HepG2 (cell line): ENCODE data around the gene CHMP1B. TPM values are rescaled to one million over a fixed set of nuclear protein-coding genes. Genes with fewer than 3 reads are reported as not detected.

Experiments
- BORCS8-MEF2B ChIP-seq: sonication (generic); formaldehyde crosslinking; IDR thresholded peaks from 2 replicates; pipeline ENCODE4 v1.8.0; 2022; ENCODE audit warnings: mild to moderate bottlenecking, missing genetic modification reagents
- FOXP4 ChIP-seq: sonication (generic); formaldehyde crosslinking; IDR thresholded peaks from 2 replicates; pipeline ENCODE4 v1.4.0; 2020; ENCODE audit warnings: missing genetic modification reagents
- GATAD1 ChIP-seq: IDR thresholded peaks from 2 replicates; pipeline ENCODE4 v1.6.1; 2016; ENCODE audit warnings: missing genetic modification reagents, missing compliant biosample characterization
- GPN1 ChIP-seq: sonication (generic); formaldehyde crosslinking; IDR thresholded peaks from 2 replicates; pipeline ENCODE4 v1.5.1; 2020; ENCODE audit warnings: missing genetic modification reagents, borderline replicate concordance
- HNF4G ChIP-seq, 2 experiments: sonication (generic) in 1 of 2; formaldehyde crosslinking in 1 of 2; IDR thresholded peaks; 2 replicates each; pipeline versions ENCODE4 v1.4.0 to v1.6.1; 2011 to 2020; ENCODE audit warnings: borderline replicate concordance in 2 of 2, low read depth in 2 of 2, mild to moderate bottlenecking in 2 of 2, low read length in 1 of 2, missing genetic modification reagents in 1 of 2, moderate library complexity in 1 of 2
- NFKBIZ ChIP-seq: IDR thresholded peaks from 2 replicates; pipeline ENCODE4 v1.6.1; 2018; ENCODE audit warnings: missing genetic modification reagents, missing compliant biosample characterization
- NFRKB ChIP-seq: fragments of 450-650 bp; IDR thresholded peaks from 2 replicates; pipeline ENCODE4 v1.6.1; 2017
- PHF21A ChIP-seq: sonication (generic); formaldehyde crosslinking; IDR thresholded peaks from 2 replicates; pipeline ENCODE4 v1.5.0; 2020; ENCODE audit warnings: mild to moderate bottlenecking, missing genetic modification reagents
- RAD21 ChIP-seq: fragments of 450-650 bp; formaldehyde crosslinking; IDR thresholded peaks from 2 replicates; pipeline ENCODE4 v1.5.0; 2020; ENCODE audit warnings: mild to moderate bottlenecking
- RAD51 ChIP-seq: fragments of 450-650 bp; IDR thresholded peaks from 2 replicates; pipeline ENCODE4 v1.6.1; 2016; ENCODE audit warnings: borderline replicate concordance
- SRSF4 ChIP-seq: fragments of 200-400 bp; formaldehyde crosslinking; IDR thresholded peaks from one replicate; pipeline ENCODE4 v1.6.1; 2018; ENCODE audit warnings: mild to moderate bottlenecking, low read depth, low read length, moderate library complexity; ENCODE audit not compliant: poor library complexity, severe bottlenecking
- TGIF2 ChIP-seq: IDR thresholded peaks from 2 replicates; pipeline ENCODE4 v1.6.1; 2016; ENCODE audit warnings: control low read depth, missing compliant biosample characterization
- THYN1 ChIP-seq: sonication (generic); formaldehyde crosslinking; IDR thresholded peaks from 2 replicates; pipeline ENCODE4 v1.8.1; 2023; ENCODE audit warnings: low read depth, mild to moderate bottlenecking, moderate library complexity, missing genetic modification reagents, borderline replicate concordance
- ZBED4 ChIP-seq: sonication (generic); formaldehyde crosslinking; IDR thresholded peaks from 2 replicates; pipeline ENCODE4 v1.4.0; 2020; ENCODE audit warnings: missing genetic modification reagents, borderline replicate concordance
- ZMYM2 ChIP-seq: sonication (generic); formaldehyde crosslinking; IDR thresholded peaks from 2 replicates; pipeline ENCODE4 v1.8.0; 2022; ENCODE audit warnings: mild to moderate bottlenecking, missing genetic modification reagents
- ZNF280D ChIP-seq: sonication (generic); formaldehyde crosslinking; IDR thresholded peaks from 2 replicates; pipeline ENCODE4 v1.5.1; 2020; ENCODE audit warnings: mild to moderate bottlenecking, missing genetic modification reagents
- ZNF343 ChIP-seq: sonication (generic); formaldehyde crosslinking; IDR thresholded peaks from 2 replicates; pipeline ENCODE4 v1.4.0; 2020; ENCODE audit warnings: mild to moderate bottlenecking, missing genetic modification reagents
- ZNF589 ChIP-seq: sonication (generic); formaldehyde crosslinking; conservative IDR thresholded peaks from 2 replicates; pipeline ENCODE4 v1.8.0; 2022; ENCODE audit warnings: mild to moderate bottlenecking, moderate library complexity, missing genetic modification reagents
- ZNF704 ChIP-seq: sonication (generic); formaldehyde crosslinking; IDR thresholded peaks from 2 replicates; pipeline ENCODE4 v1.8.1; 2023; ENCODE audit warnings: mild to moderate bottlenecking, inconsistent platforms, moderate library complexity, missing genetic modification reagents, borderline replicate concordance
- polyA plus RNA-seq, 8 experiments: library from polyadenylated mRNA; depleted of rRNA in 3 of 8; stranded (reverse) in 7 of 8; unstranded in 1 of 8; fragments of >200 nt; fragmentation: Illumina TruSeq in 4 of 8; extraction: Trizol in 4 of 8; gene quantifications; 2 replicates each; pipeline versions ENCODE4 v1.2.1 to v1.2.3, GENCODE V29; 2011 to 2016; ENCODE audit warnings: low read depth in 4 of 8, missing spikeins in 1 of 8, mixed read lengths in 1 of 8; ENCODE audit not compliant: insufficient read depth in 1 of 8
- total RNA-seq, 5 experiments: library from RNA; depleted of rRNA; stranded (reverse); fragments of >200 nt; fragmentation: Illumina TruSeq; extraction: Trizol; gene quantifications; 2 replicates each; pipeline ENCODE4 v1.2.3, GENCODE V29; 2016; ENCODE audit warnings: low read depth in 1 of 5

Gene CHMP1B
- total and polyA plus RNA-seq, 2 of the 13 experiments (the other 11 are each of a cell fraction or from before 2014, with no cell fraction given): 18.8 to 20.2 TPM

- TF ChIP-seq ZBED4 (CRISPR knock-in tag) (no peak), ZNF343 (CRISPR knock-in tag) (no peak), ZNF704 (no peak), GPN1 (CRISPR knock-in tag) (no peak), BORCS8-MEF2B (CRISPR knock-in tag) (no peak), FOXP4 (CRISPR knock-in tag) (peak; percentile 47; the same call in 1 of the 2 replicates), ZMYM2 (CRISPR knock-in tag) (no peak), ZNF280D (CRISPR knock-in tag) (no peak), THYN1 (no peak), PHF21A (peak; percentile 81), NFKBIZ (CRISPR knock-in tag) (no peak), SRSF4 (no peak), ZNF589 (no peak), GATAD1 (CRISPR knock-in tag) (peak; percentile 58), RAD51 (peak; percentile 44; the same call in 1 of the 2 replicates), NFRKB (no peak), HNF4G (IDR thresholded peaks at IDR 0.05; ENCODE audit: borderline replicate concordance, low read depth, low read length) (peak; percentile 44; the same call in 1 of the 2 replicates), HNF4G (CRISPR knock-in tag; IDR thresholded peaks at IDR 0.05; ENCODE audit: borderline replicate concordance, low read depth) (peak; percentile 81; the same call in 1 of the 2 replicates), RAD21 (no peak), TGIF2 (CRISPR knock-in tag) (no peak)
Measured at GRCh38 chr18:11857177-11857887, 6.1 kb downstream of the CHMP1B start (continued).
